Right lobe of liver (tissue), 6 donors: ENCODE data around the gene RGS14. TPM values are rescaled to one million over a fixed set of nuclear protein-coding genes. Genes with fewer than 3 reads are reported as not detected.

Experiments used
- ATAC-seq, 4 donors: fragments of 200-7000 bp; cut with Tn5 transposase; one replicate each; pipeline ENCODE4 v1.9.1; 2020; ENCODE audit warnings: mild to moderate bottlenecking in 4 of 4, moderate library complexity in 4 of 4
- DNase-seq, 3 donors: peaks; one replicate each; pipeline ENCODE4 v3.0.0-alpha.2; 2020
- H3K27ac ChIP-seq, 3 donors: fragments of 200-600 bp; one replicate each; pipeline ENCODE4 v1.8.0; 2022
- H3K27me3 ChIP-seq, 2 donors: fragments of 200-600 bp; one replicate each; pipeline ENCODE4 v1.8.0; 2022
- H3K36me3 ChIP-seq, 4 donors: fragments of 200-600 bp; sonication (generic) in 1 of 4; one replicate each; pipeline versions ENCODE4 v1.5.1 to v1.8.0; 2017 to 2022; ENCODE audit warnings: control low read depth in 1 of 4
- H3K4me1 ChIP-seq, 4 donors: fragments of 200-600 bp; sonication (generic) in 1 of 4; one replicate each; pipeline versions ENCODE4 v1.5.1 to v1.8.0; 2017 to 2022; ENCODE audit warnings: control low read depth in 1 of 4
- H3K4me3 ChIP-seq, 3 donors: fragments of 200-600 bp; one replicate each; pipeline ENCODE4 v1.8.0; 2022
- H3K9me3 ChIP-seq, 4 donors: fragments of 200-600 bp; sonication (generic) in 1 of 4; one replicate each; pipeline versions ENCODE4 v1.5.1 to v1.8.0; 2017 to 2022; ENCODE audit warnings: control low read depth in 1 of 4
- POLR2A ChIP-seq: fragments of 450-650 bp; IDR thresholded peaks from one replicate; pipeline ENCODE4 v1.6.1; 2017; ENCODE audit warnings: antibody characterized with exemption, mild to moderate bottlenecking
- WGBS: methylation state at CpG from one replicate; pipeline ENCODE4 v1.1.6; 2018; ENCODE audit warnings: low coverage, low lambda C conversion rate; ENCODE audit not compliant: insufficient coverage; ENCODE audit errors: missing lambda C conversion rate; 5-methylcytosine and 5-hydroxymethylcytosine counted together
- intact Hi-C, 2 donors: fragments of 100-400 bp; cut with DNase I; formaldehyde crosslinking; loops; one replicate each; pipeline versions ENCODE4 v1.11.2 to v1.14.1; 2022
- total RNA-seq, 6 experiments: library from RNA; depleted of rRNA in 2 of 6; stranded (reverse); fragments of >200 nt in 2 of 6; fragmentation: NEBNext Ultra II Directional in 3 of 6; extraction: Animal tissue kit (Norgen Biotek cat#: 25700) in 3 of 6; gene quantifications; one replicate each; pipeline versions ENCODE4 v1.1.0 to v1.2.4, GENCODE V29; 2016 to 2023
- TF ChIP-seq, protein P1 (sequence below), 4 donors: fragments of 200-600 bp in 3 of 4; fragments of 450-650 bp in 1 of 4; IDR thresholded peaks; one replicate each; pipeline versions ENCODE4 v1.5.1 to v1.8.0; 2016 to 2022; ENCODE audit warnings: antibody characterized with exemption in 4 of 4, mild to moderate bottlenecking in 2 of 4
- donor health status: DM: no; HTN: yes; CAD: no.
- donor health status: DM: no; HTN: no; CAD: no.
- donor health status: DM: no; HTN: no; CAD: no.
- donor health status: DM: no; HTN: yes; CAD: no.
- donor health status: DM: no; HTN: yes; CAD: no.

Gene RGS14
- total RNA-seq, 6 experiments from 2014 or later: 29.2 to 43.1 (median 35.2) TPM

DNA sequence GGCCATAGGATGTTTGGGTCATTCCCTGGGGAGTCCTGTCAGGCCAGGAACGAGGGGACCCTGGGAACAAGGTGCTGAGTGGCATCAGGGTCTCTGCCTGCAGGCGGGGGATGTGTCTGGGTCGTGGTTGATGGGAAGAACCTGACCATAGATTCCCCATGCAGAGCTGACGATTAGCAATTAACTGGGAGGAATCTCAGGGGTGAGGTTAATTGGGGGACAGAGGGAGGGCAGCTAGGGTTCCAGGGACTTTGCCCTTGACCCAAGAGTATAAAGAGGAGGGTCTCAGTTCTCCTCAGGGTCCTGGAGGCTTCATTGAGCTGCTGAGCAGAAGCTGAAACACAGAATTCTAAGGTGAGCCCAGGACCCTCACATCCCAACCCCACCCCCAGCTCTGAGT is 26.4 kb downstream of the RGS14 start, which contains the start of gene SLC34A1:
SLC34A1 (plus strand) TSS at position 301 of the 400 bp plus-strand sequence. CDS start 1,308 bp downstream, outside the sequence.
- WGBS: 58% methylated on average over 2 of the region's 4 CpGs
- no peaks in the 10 kb centered on the region for H3K27me3 ChIP-seq
- intact Hi-C loops: loop anchor here in 1 of 2 donors (10.0 kb wide), 1 partner anchor 69 kb away; the partner anchor contains the start of gene MXD3
- no peak within 1 kb of the TSS for H3K4me3 ChIP-seq
- no peaks in the 10 kb centered on the region for H3K9me3 ChIP-seq
- H3K27ac ChIP-seq: no peak within 1 kb of the TSS
- H3K36me3 ChIP-seq: no peaks in the 10 kb centered on the region
- peaks cover 0 to 27% (median 9%) of the 10 kb centered on the region in 4 donors for H3K4me1 ChIP-seq
- ATAC-seq (no peak), DNase-seq (no peak)
- TF ChIP-seq, protein P1, sequence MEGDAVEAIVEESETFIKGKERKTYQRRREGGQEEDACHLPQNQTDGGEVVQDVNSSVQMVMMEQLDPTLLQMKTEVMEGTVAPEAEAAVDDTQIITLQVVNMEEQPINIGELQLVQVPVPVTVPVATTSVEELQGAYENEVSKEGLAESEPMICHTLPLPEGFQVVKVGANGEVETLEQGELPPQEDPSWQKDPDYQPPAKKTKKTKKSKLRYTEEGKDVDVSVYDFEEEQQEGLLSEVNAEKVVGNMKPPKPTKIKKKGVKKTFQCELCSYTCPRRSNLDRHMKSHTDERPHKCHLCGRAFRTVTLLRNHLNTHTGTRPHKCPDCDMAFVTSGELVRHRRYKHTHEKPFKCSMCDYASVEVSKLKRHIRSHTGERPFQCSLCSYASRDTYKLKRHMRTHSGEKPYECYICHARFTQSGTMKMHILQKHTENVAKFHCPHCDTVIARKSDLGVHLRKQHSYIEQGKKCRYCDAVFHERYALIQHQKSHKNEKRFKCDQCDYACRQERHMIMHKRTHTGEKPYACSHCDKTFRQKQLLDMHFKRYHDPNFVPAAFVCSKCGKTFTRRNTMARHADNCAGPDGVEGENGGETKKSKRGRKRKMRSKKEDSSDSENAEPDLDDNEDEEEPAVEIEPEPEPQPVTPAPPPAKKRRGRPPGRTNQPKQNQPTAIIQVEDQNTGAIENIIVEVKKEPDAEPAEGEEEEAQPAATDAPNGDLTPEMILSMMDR (IDR thresholded peaks at IDR 0.05): no peak
- no peak for TF ChIP-seq POLR2A

DNA sequence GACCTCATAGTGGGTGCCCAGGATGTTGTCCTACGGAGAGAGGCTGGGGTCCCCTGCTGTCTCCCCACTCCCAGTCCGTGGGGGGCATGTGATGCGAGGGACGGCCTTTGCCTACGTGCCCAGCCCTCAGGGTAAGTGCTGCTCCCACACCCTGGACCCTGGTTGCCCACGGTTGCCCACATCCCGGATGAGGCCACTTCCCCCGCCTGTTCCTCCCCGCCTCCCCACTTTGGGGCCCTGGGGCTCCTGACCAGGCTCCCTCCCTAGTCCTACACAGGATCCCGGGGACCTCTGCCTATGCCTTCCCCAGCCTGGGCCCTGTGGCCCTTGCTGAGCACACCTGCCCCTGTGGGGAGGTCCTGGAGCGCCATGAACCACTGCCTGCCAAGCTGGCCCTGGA is 28.0 kb downstream of the RGS14 start:
- Histone ChIP-seq H3K4me1 (peaks cover 0 to 14% (median 6%) of the 10 kb centered on the region in 4 donors), H3K27me3 (no peaks in the 10 kb centered on the region), H3K4me3 (no peak overlapping the region), H3K36me3 (no peaks in the 10 kb centered on the region), H3K27ac (no peak overlapping the region), H3K9me3 (no peaks in the 10 kb centered on the region)
- TF ChIP-seq, protein P1 (IDR thresholded peaks at IDR 0.05): no peak
- no peak for TF ChIP-seq POLR2A
- no peak for DNase-seq
- no peak for ATAC-seq
- intact Hi-C loops: loop anchor here in 1 of 2 donors (10.0 kb wide), 1 partner anchor 71 kb away; the partner anchor contains the start of gene MXD3
- 72% methylated on average over 2 of the region's 11 CpGs for WGBS

DNA sequence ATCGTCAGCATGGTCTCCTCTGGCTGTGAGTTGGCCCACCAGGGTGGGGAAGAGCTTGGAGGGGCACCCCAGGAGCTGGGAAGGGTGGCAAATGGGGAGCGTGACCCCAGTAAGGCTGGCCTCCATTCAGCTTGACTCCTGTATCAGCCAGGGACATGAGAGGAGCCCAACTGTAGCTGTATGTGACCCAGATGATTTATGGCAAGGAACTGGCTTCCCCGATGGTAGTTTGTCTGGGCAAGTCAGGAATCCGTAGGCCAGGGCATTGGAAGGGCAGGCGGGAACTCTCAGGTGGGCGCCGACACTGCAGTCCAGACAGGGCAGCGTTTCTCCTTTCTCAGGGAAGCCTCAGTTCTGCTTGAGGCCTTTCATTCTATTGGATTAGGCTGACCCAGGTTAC is 28.8 kb downstream of the RGS14 start:
- Histone ChIP-seq H3K4me1 (peaks cover 0 to 12% (median 4%) of the 10 kb centered on the region in 4 donors), H3K36me3 (no peaks in the 10 kb centered on the region), H3K4me3 (no peak overlapping the region), H3K9me3 (no peaks in the 10 kb centered on the region), H3K27me3 (no peaks in the 10 kb centered on the region), H3K27ac (no peak overlapping the region)
- intact Hi-C loops: loop anchor here in 1 of 2 donors (10.0 kb wide), 1 partner anchor 72 kb away; the partner anchor contains the start of gene MXD3
- WGBS: no CpG with 5 or more reads among the region's 8 CpGs
- TF ChIP-seq POLR2A: no peak
- TF ChIP-seq, protein P1 (IDR thresholded peaks at IDR 0.05): no peak
- no peak for ATAC-seq
- DNase-seq: no peak

DNA sequence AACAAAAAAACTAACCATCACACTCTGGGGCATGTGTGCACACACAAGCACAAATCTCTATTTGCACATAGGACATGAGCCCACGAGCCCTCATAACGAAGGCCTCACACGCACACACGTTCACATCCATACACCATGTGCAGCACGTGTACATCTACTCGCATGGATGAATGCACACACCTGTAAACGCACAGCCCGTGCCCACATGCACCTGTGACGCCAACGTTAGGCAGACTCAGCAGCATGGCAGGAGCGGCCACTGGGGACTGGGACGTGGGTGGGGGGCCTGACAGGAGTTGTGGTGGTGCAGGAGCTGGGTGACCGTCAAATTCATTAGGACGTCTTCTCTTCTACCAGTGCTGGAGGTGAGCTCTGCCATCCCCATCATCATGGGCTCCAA is 29.7 kb downstream of the RGS14 start:
- H3K36me3 ChIP-seq: no peaks in the 10 kb centered on the region
- 66% methylated on average over 10 of the region's 14 CpGs for WGBS
- intact Hi-C loops: loop anchor here in 1 of 2 donors (10.0 kb wide), 1 partner anchor 73 kb away; the partner anchor contains the start of gene MXD3
- H3K27me3 ChIP-seq: no peaks in the 10 kb centered on the region
- TF ChIP-seq POLR2A: no peak
- TF ChIP-seq, protein P1 (IDR thresholded peaks at IDR 0.05): no peak
- ATAC-seq (no peak), DNase-seq (no peak)
- peaks cover 0 to 6% (median 3%) of the 10 kb centered on the region in 4 donors for H3K4me1 ChIP-seq
- H3K27ac ChIP-seq: no peak overlapping the region
- no peaks in the 10 kb centered on the region for H3K9me3 ChIP-seq
- no peak overlapping the region for H3K4me3 ChIP-seq
